Cardiac septum (tissue), 1 donor: Measurements from ENCODE around the gene CDC45. TPM values are rescaled to one million over a fixed set of nuclear protein-coding genes. Genes with fewer than 3 reads are reported as not detected.
A peak's percentile ranks its signal among the peaks of the same experiment; 100 is the strongest.
"Not testable (repeated sequence)": the region's sequence is repeated elsewhere in the genome, so short reads cannot be mapped to it uniquely, and the experiment has no call there.

Experiments
- DNase-seq: peaks from one replicate; pipeline ENCODE4 v3.0.0-alpha.2; 2020; ENCODE audit warnings: low spot score
- intact Hi-C: fragments of 100-400 bp; cut with DNase I; formaldehyde crosslinking; loops from one replicate; pipeline ENCODE4 v1.14.0; 2022
- total RNA-seq: library from RNA; stranded (reverse); fragmentation: NEBNext Ultra II Directional; extraction: Animal tissue kit (Norgen Biotek cat#: 25700); gene quantifications from one replicate; pipeline ENCODE4 v1.2.1, GENCODE V29; 2021
- donor health status: DM: no; HTN: no; CAD: no.

CDC45 gene
- total RNA-seq, 1 donor from 2014 or later: not detected

- intact Hi-C loops: no loop called here
- no peak for DNase-seq
Measured at GRCh38 chr22:19540394-19540793, 60.7 kb downstream of the CDC45 start.

GRCh38 chr22:19543970-19544708 is 64.4 kb downstream of the CDC45 start:
- intact Hi-C loops: no loop called here

GRCh38 chr22:19545935-19546207 is 66.2 kb downstream of the CDC45 start:
- no peak for DNase-seq
- intact Hi-C loops: no loop called here

More at GRCh38 chr22:19543970-19544708, 64.4 kb downstream of the CDC45 start:
- DNase-seq: no peak

- intact Hi-C loops: no loop called here
- DNase-seq: no peak
Measured at GRCh38 chr22:19546680-19547079, 67.0 kb downstream of the CDC45 start.

- no peak for DNase-seq
- intact Hi-C loops: no loop called here
Measured at GRCh38 chr22:19547620-19548019, 67.9 kb downstream of the CDC45 start.

GRCh38 chr22:19548427-19548826 is 68.7 kb downstream of the CDC45 start:
- intact Hi-C loops: not testable (repeated sequence)
- peak; percentile 15 for DNase-seq

GRCh38 chr22:19548964-19549363 is 69.2 kb downstream of the CDC45 start:
- intact Hi-C loops: no loop called here
- DNase-seq: peak; percentile 22

GRCh38 chr22:19549428-19549827 is 69.7 kb downstream of the CDC45 start:
- intact Hi-C loops: no loop called here

GRCh38 chr22:19550382-19550781 is 70.7 kb downstream of the CDC45 start:
- intact Hi-C loops: no loop called here
- no peak for DNase-seq

More at GRCh38 chr22:19549428-19549827, 69.7 kb downstream of the CDC45 start:
- DNase-seq: no peak

GRCh38 chr22:19553201-19553600 is 73.5 kb downstream of the CDC45 start:
- intact Hi-C loops: no loop called here
- no peak for DNase-seq

GRCh38 chr22:19554834-19555404 is 75.2 kb downstream of the CDC45 start:
- DNase-seq: no peak
- intact Hi-C loops: no loop called here

GRCh38 chr22:19555651-19556050 is 75.9 kb downstream of the CDC45 start:
- intact Hi-C loops: no loop called here
- DNase-seq: no peak

GRCh38 chr22:19556963-19557545 is 77.3 kb downstream of the CDC45 start:
- intact Hi-C loops: no loop called here
- no peak for DNase-seq

- intact Hi-C loops: no loop called here
- DNase-seq: peak; percentile 72
Measured at GRCh38 chr22:19559324-19559811, 79.6 kb downstream of the CDC45 start.

GRCh38 chr22:19559956-19560355 is 80.2 kb downstream of the CDC45 start:
- intact Hi-C loops: loop anchor here (10.0 kb wide), 1 partner anchor 45 kb away; no protein-coding TSS in a partner anchor
- peak; percentile 38 for DNase-seq

- intact Hi-C loops: loop anchor here (10.0 kb wide), 1 partner anchor 51 kb away; no protein-coding TSS in a partner anchor
- DNase-seq: peak; percentile 7
Measured at GRCh38 chr22:19565382-19566278, 85.9 kb downstream of the CDC45 start.

- intact Hi-C loops: loop anchor here (10.0 kb wide), 1 partner anchor 52 kb away; no protein-coding TSS in a partner anchor
- DNase-seq: no peak
Measured at GRCh38 chr22:19566279-19567156, 86.8 kb downstream of the CDC45 start.

GRCh38 chr22:19567157-19568009 is 87.7 kb downstream of the CDC45 start:
- DNase-seq: peak; percentile 76
- intact Hi-C loops: loop anchor here (10.0 kb wide), 1 partner anchor 53 kb away; no protein-coding TSS in a partner anchor
